H9 (cell line): ENCODE measurements around the gene DPM3. TPM values are rescaled to one million over a fixed set of nuclear protein-coding genes. Genes with fewer than 3 reads are reported as not detected.

Experiments used
- DNase-seq: peaks from one replicate; pipeline ENCODE4 v3.0.0-alpha.2; 2017
- H2AFZ ChIP-seq: one replicate; pipeline ENCODE4 v1.6.1; 2013; ENCODE audit warnings: mild to moderate bottlenecking, low read length, control low read depth, moderate library complexity
- H2AK5ac ChIP-seq: 2 replicates; pipeline ENCODE4 v1.6.1; 2013; ENCODE audit warnings: low read length, control low read depth, mixed read lengths; ENCODE audit not compliant: insufficient read length
- H2BK120ac ChIP-seq: one replicate; pipeline ENCODE4 v1.6.1; 2013; ENCODE audit warnings: low read depth, mild to moderate bottlenecking, low read length, control low read depth, inconsistent platforms; ENCODE audit not compliant: poor library complexity, severe bottlenecking
- H2BK12ac ChIP-seq: 2 replicates; pipeline ENCODE4 v1.6.1; 2013; ENCODE audit warnings: low read length, control low read depth, mixed read lengths, low read depth; ENCODE audit not compliant: insufficient read length
- H2BK15ac ChIP-seq: 2 replicates; pipeline ENCODE4 v1.6.1; 2013; ENCODE audit warnings: low read depth, low read length, control low read depth
- H2BK20ac ChIP-seq: one replicate; pipeline ENCODE4 v1.6.1; 2013; ENCODE audit warnings: low read depth, mild to moderate bottlenecking, low read length, control low read depth, inconsistent platforms; ENCODE audit not compliant: poor library complexity, severe bottlenecking
- H2BK5ac ChIP-seq: 2 replicates; pipeline ENCODE4 v1.6.1; 2013; ENCODE audit warnings: low read length, control low read depth, mixed read lengths; ENCODE audit not compliant: insufficient read length
- H3K14ac ChIP-seq: 2 replicates; pipeline ENCODE4 v1.6.1; 2013; ENCODE audit warnings: low read length, control low read depth; ENCODE audit not compliant: insufficient read depth
- H3K18ac ChIP-seq: 2 replicates; pipeline ENCODE4 v1.6.1; 2013; ENCODE audit warnings: low read depth, mild to moderate bottlenecking, mixed read lengths, low read length, control low read depth; ENCODE audit not compliant: insufficient read length
- H3K23ac ChIP-seq: 2 replicates; pipeline ENCODE4 v1.6.1; 2013; ENCODE audit warnings: low read length, control low read depth, mixed read lengths, low read depth; ENCODE audit not compliant: insufficient read length
- H3K23me2 ChIP-seq: 2 replicates; pipeline ENCODE4 v1.6.1; 2013; ENCODE audit warnings: low read depth, mild to moderate bottlenecking, mixed read lengths, low read length, control low read depth; ENCODE audit not compliant: insufficient read length, poor library complexity, severe bottlenecking
- H3K27ac ChIP-seq: 2 replicates; pipeline ENCODE4 v1.5.1; 2013; ENCODE audit warnings: low read length, control low read depth, mixed read lengths, low read depth; ENCODE audit not compliant: insufficient read length
- H3K27me3 ChIP-seq: 2 replicates; pipeline ENCODE4 v1.6.1; 2013; ENCODE audit warnings: low read length, control low read depth, inconsistent platforms; ENCODE audit not compliant: insufficient read depth
- H3K4ac ChIP-seq: 2 replicates; pipeline ENCODE4 v1.6.1; 2013; ENCODE audit warnings: low read depth, mild to moderate bottlenecking, control low read depth, inconsistent platforms, low read length, moderate library complexity
- H3K4me1 ChIP-seq: 2 replicates; pipeline ENCODE4 v1.6.1; 2013; ENCODE audit warnings: low read length, control low read depth, inconsistent platforms; ENCODE audit not compliant: insufficient read depth
- H3K4me2 ChIP-seq: 2 replicates; pipeline ENCODE4 v1.6.1; 2013; ENCODE audit warnings: low read length, control low read depth, mixed read lengths; ENCODE audit not compliant: insufficient read length, insufficient read depth
- H3K56ac ChIP-seq: 2 replicates; pipeline ENCODE4 v1.6.1; 2013; ENCODE audit warnings: low read depth, mild to moderate bottlenecking, mixed read lengths, low read length, control low read depth; ENCODE audit not compliant: insufficient read length
- H3K79me1 ChIP-seq: 2 replicates; pipeline ENCODE4 v1.6.1; 2013; ENCODE audit warnings: low read depth, mild to moderate bottlenecking, moderate library complexity, low read length, control low read depth, inconsistent platforms; ENCODE audit not compliant: insufficient read depth, poor library complexity, severe bottlenecking
- H3K79me2 ChIP-seq: 2 replicates; pipeline ENCODE4 v1.6.1; 2013; ENCODE audit warnings: low read length, control low read depth, inconsistent platforms; ENCODE audit not compliant: insufficient read depth
- H3K9ac ChIP-seq: 2 replicates; pipeline ENCODE4 v1.6.1; 2013; ENCODE audit warnings: low read length, control low read depth, mixed read lengths; ENCODE audit not compliant: insufficient read length; ENCODE audit errors: extremely low read depth
- H3K9me3 ChIP-seq: one replicate; pipeline ENCODE4 v1.6.1; 2013; ENCODE audit warnings: low read depth, low read length, inconsistent platforms; ENCODE audit not compliant: control insufficient read depth
- H3T11ph ChIP-seq: one replicate; pipeline ENCODE4 v1.6.1; 2013; ENCODE audit warnings: mild to moderate bottlenecking, low read length, control low read depth, inconsistent platforms
- H4K20me1 ChIP-seq: one replicate; pipeline ENCODE4 v1.6.1; 2013; ENCODE audit not compliant: control insufficient read depth, insufficient read length, insufficient read depth
- H4K5ac ChIP-seq: 2 replicates; pipeline ENCODE4 v1.6.1; 2013; ENCODE audit warnings: low read depth, mild to moderate bottlenecking, mixed read lengths, low read length, control low read depth; ENCODE audit not compliant: insufficient read length
- H4K8ac ChIP-seq: replicated peaks from 2 replicates; pipeline ENCODE4 v1.6.1; 2013; ENCODE audit warnings: low read length, control low read depth, mixed read lengths, low read depth; ENCODE audit not compliant: insufficient read length
- H4K91ac ChIP-seq: 2 replicates; pipeline ENCODE4 v1.6.1; 2013; ENCODE audit warnings: low read depth, mild to moderate bottlenecking, moderate library complexity, mixed read lengths, low read length, control low read depth; ENCODE audit not compliant: insufficient read length
- H3K27ac Mint-ChIP-seq, 3 experiments: 2 replicates in 2 of 3; 3 replicates in 1 of 3; pipeline ENCODE4 v1.8.0; 2020 to 2021; ENCODE audit warnings: mixed read lengths in 3 of 3, mild to moderate bottlenecking in 1 of 3, moderate library complexity in 1 of 3
- H3K27me3 Mint-ChIP-seq: 2 replicates; pipeline ENCODE4 v1.8.0; 2021; ENCODE audit warnings: low read depth, mild to moderate bottlenecking, moderate library complexity, mixed read lengths
- H3K36me3 Mint-ChIP-seq, 3 experiments: 2 replicates in 2 of 3; 3 replicates in 1 of 3; pipeline ENCODE4 v1.8.0; 2020 to 2021; ENCODE audit warnings: low read depth in 3 of 3, mixed read lengths in 3 of 3; ENCODE audit not compliant: insufficient read depth in 1 of 3
- H3K4me1 Mint-ChIP-seq, 2 experiments: 2 replicates each; pipeline ENCODE4 v1.8.0; 2020; ENCODE audit warnings: mixed read lengths in 2 of 2
- H3K4me3 Mint-ChIP-seq, 2 experiments: 2 replicates in 1 of 2; 3 replicates in 1 of 2; pipeline ENCODE4 v1.8.0; 2020 to 2021; ENCODE audit warnings: mild to moderate bottlenecking in 2 of 2, mixed read lengths in 2 of 2, moderate library complexity in 1 of 2
- H3K9me3 Mint-ChIP-seq, 2 experiments: 2 replicates in 1 of 2; 3 replicates in 1 of 2; pipeline ENCODE4 v1.8.0; 2020; ENCODE audit warnings: mild to moderate bottlenecking in 2 of 2, mixed read lengths in 2 of 2, moderate library complexity in 1 of 2
- WGBS: extraction: QIAGEN DNeasy Blood & Tissue Kit; methylation state at CpG from one replicate; pipeline ENCODE4 v1.1.7; 2013; ENCODE audit warnings: missing lambda C conversion rate, low lambda C conversion rate, mixed read lengths; ENCODE audit not compliant: insufficient read length; ENCODE audit errors: extremely low coverage; 5-methylcytosine and 5-hydroxymethylcytosine counted together
- total RNA-seq: library from RNA; stranded (reverse); gene quantifications from 2 replicates; pipeline ENCODE4 v1.2.1, GENCODE V29; 2021
- TF ChIP-seq, protein P1 (sequence below): fragments of 200-600 bp; sonication (generic); conservative IDR thresholded peaks from 3 replicates; pipeline ENCODE4 v1.8.0; 2021; ENCODE audit warnings: antibody characterized with exemption, mild to moderate bottlenecking

Gene DPM3
- total RNA-seq, 1 experiment from 2014 or later: 48.5 TPM

DNA sequence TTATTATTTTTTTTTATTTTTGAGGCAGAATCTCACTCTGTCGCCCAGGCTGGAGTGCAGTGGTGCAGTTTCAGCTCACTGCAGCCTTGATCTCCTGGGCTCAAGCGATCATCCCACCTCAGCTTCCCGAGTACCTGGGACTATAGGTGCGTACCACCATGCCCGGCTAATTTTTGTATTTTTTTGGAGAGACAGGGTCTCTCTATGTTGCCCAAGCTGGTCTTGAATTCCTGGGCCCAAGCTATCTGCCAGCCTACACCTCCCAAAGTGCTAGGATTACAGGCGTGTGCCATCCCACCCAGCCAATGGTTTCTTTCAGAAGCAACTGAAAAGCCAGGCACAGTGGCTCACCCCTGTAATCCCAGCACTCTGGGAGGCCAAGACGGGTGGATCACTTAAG lies 30.5 kb upstream of the DPM3 start:
- no peak overlapping the region for H2BK12ac ChIP-seq
- no peak overlapping the region for H3K27ac Mint-ChIP-seq
- H3K27me3 Mint-ChIP-seq: no peaks in the 10 kb centered on the region; the same call in none of the 2 replicates
- no peak overlapping the region for H3K23ac ChIP-seq
- no peak for DNase-seq
- no peak overlapping the region for H4K5ac ChIP-seq
- H3K23me2 ChIP-seq: peaks cover 25% of the 10 kb centered on the region
- no peaks in the 10 kb centered on the region for H3K9me3 ChIP-seq
- no CpG with 5 or more reads among the region's 7 CpGs for WGBS
- H3K9me3 Mint-ChIP-seq: peaks cover 0 to under 1% of the 10 kb centered on the region in 2 experiments; a peak in 2 of 5 replicates
- no peak overlapping the region for H3K27ac ChIP-seq
- no peak overlapping the region for H2AK5ac ChIP-seq
- H3K4me2 ChIP-seq: no peak overlapping the region
- no peak overlapping the region for H3K4me3 Mint-ChIP-seq
- H2BK15ac ChIP-seq: no peak overlapping the region
- H4K91ac ChIP-seq: no peak overlapping the region
- H3K79me1 ChIP-seq: no peaks in the 10 kb centered on the region
- H3K4me1 ChIP-seq: no peaks in the 10 kb centered on the region
- no peak overlapping the region for H2BK120ac ChIP-seq
- no peaks in the 10 kb centered on the region for H3K27me3 ChIP-seq
- H4K20me1 ChIP-seq: no peaks in the 10 kb centered on the region
- no peak overlapping the region for H2BK20ac ChIP-seq
- TF ChIP-seq, protein P1, sequence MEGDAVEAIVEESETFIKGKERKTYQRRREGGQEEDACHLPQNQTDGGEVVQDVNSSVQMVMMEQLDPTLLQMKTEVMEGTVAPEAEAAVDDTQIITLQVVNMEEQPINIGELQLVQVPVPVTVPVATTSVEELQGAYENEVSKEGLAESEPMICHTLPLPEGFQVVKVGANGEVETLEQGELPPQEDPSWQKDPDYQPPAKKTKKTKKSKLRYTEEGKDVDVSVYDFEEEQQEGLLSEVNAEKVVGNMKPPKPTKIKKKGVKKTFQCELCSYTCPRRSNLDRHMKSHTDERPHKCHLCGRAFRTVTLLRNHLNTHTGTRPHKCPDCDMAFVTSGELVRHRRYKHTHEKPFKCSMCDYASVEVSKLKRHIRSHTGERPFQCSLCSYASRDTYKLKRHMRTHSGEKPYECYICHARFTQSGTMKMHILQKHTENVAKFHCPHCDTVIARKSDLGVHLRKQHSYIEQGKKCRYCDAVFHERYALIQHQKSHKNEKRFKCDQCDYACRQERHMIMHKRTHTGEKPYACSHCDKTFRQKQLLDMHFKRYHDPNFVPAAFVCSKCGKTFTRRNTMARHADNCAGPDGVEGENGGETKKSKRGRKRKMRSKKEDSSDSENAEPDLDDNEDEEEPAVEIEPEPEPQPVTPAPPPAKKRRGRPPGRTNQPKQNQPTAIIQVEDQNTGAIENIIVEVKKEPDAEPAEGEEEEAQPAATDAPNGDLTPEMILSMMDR: no peak
- no peak overlapping the region for H2AFZ ChIP-seq
- no peak overlapping the region for H3K4ac ChIP-seq
- no peak overlapping the region for H3K56ac ChIP-seq
- H3K18ac ChIP-seq: no peak overlapping the region
- peaks cover 3 to 22% (median 16%) of the 10 kb centered on the region in 3 experiments for H3K36me3 Mint-ChIP-seq
- no peak overlapping the region for H4K8ac ChIP-seq
- H3K14ac ChIP-seq: no peak overlapping the region
- peaks cover 24 to 38% of the 10 kb centered on the region in 2 experiments for H3K4me1 Mint-ChIP-seq
- no peak overlapping the region for H3K9ac ChIP-seq
- no peak overlapping the region for H3T11ph ChIP-seq
- H3K79me2 ChIP-seq: no peaks in the 10 kb centered on the region; the same call in 1 of the 2 replicates
- no peak overlapping the region for H2BK5ac ChIP-seq
